ENCODE measurements around the gene SEMA5A.

DNA sequence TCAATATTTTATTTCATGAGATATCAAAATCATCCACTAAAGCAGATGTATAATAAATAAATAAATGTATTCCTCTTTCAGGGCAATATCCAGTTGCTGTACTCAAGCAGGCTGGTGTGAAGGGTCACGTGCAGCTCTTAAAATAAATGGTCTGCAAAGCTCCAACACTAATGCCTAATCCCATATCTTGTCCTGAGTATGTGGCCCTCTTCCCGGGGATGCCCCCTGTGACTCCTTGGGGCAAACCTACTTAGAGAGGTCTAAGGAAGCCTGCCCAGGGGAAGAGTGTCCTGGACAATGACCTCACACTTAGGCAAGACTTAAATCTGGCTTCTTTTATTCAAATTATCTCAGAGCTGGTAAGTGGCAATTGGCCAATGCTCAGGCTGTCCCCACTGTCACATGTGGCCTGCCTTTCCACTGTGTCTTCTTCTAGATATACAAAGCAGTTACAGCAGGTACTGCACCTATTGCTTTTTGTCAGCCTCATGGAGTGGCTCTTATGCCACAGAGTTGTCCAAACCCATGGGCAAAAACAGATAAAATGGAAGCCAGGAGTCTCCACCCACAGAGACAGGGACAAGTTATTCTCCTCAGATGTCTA lies 55.3 kb downstream of the SEMA5A start:
- TF ChIP-seq, protein P1, sequence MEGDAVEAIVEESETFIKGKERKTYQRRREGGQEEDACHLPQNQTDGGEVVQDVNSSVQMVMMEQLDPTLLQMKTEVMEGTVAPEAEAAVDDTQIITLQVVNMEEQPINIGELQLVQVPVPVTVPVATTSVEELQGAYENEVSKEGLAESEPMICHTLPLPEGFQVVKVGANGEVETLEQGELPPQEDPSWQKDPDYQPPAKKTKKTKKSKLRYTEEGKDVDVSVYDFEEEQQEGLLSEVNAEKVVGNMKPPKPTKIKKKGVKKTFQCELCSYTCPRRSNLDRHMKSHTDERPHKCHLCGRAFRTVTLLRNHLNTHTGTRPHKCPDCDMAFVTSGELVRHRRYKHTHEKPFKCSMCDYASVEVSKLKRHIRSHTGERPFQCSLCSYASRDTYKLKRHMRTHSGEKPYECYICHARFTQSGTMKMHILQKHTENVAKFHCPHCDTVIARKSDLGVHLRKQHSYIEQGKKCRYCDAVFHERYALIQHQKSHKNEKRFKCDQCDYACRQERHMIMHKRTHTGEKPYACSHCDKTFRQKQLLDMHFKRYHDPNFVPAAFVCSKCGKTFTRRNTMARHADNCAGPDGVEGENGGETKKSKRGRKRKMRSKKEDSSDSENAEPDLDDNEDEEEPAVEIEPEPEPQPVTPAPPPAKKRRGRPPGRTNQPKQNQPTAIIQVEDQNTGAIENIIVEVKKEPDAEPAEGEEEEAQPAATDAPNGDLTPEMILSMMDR (optimal IDR thresholded peaks at IDR 0.05 in 1 of 3, IDR thresholded peaks at IDR 0.05 in 1 of 3, conservative IDR thresholded peaks at IDR 0.05 in 1 of 3; ENCODE audit: extremely low read depth in 1 of 3, insufficient read depth in 2 of 3, low read length in 3 of 3) = no peak
- no peak for TF ChIP-seq EZH2 (IDR thresholded peaks at IDR 0.05; ENCODE audit: low read length)

All from keratinocyte (primary cell).